GM19099 (cell line): ENCODE results near the gene SVEP1.

Experiments used
- POLR2A ChIP-seq: IDR thresholded peaks from 3 replicates; pipeline ENCODE4 v1.6.1; 2011; ENCODE audit warnings: low read depth; ENCODE audit not compliant: insufficient read length; ENCODE audit errors: extremely low read depth

SVEP1 gene

DNA sequence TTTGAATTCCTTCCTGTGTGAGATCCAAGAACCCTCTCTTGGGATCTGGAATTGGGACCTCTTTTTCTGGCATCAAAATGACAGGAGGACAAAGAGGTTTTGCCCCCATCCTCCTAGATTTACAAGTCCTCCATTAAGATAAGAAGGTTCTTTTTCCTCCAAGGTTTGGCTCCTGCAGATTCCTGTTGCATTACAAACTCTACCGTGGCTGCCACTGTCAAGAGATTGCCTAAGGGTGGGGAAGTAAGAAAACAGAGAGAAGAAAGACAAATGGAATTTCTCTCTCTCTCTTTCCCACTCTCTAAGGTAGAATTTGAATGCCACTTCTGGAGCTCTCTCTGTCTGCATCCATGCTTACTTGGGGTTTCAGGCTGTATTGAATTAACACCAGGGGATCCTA, 12.0 kb upstream of the SVEP1 start:
- no peak for TF ChIP-seq POLR2A

DNA sequence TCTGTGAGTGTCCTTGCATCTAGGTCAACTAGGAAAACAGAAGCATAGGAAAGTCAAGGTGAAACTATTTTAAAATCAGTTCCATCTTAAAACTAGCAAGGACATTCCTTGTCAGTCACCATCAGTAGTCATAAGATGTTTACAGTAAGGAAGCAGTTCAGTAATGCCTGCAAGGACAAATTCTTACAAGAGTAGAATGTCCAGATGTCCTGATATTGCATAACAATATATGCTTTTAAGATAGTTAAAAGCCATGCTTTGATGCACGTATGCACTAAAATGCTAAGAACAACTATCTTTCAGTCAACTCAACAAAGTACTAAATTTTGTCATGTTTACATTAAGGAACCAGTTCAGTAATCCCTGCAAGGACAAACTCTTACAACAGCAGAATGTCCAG, 11.3 kb upstream of the SVEP1 start:
- no peak for TF ChIP-seq POLR2A

DNA sequence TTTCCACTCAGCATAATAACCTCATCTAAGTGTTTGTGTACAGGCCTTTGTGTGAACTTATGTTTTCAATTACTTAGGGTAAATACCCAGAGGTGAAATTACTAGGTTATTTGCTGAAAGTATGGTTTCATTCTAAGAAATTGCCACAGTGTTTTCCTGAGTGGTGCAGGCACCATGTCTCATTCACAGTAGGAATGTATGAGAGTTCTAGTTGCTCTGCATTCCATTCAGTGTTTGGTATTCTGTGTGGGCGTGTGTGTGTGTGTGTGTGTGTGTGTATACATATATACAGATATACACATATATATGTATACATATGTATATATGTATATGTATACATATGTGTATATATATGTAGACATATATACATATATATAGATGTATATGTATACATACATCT, 8.8 kb upstream of the SVEP1 start:
- TF ChIP-seq POLR2A: no peak

DNA sequence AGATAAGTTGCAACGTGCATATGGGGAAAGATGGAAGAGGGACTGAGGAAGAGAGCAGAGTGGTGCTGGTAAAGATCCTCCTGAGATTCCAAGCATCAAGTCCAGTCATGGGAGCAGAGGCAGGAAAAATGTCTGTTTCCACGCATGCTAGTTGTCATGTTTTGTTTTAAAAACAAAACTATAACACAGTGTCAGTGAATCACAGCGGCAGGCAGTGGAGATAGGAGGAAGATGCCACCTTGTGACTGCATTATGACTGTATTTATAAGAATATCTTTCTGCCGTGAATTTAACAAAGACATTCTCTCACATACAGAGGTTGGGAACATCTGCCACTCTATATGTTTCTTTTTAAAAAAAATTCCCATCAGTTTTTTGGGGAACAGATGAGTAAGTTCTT, 3.7 kb upstream of the SVEP1 start:
- TF ChIP-seq POLR2A: no peak

DNA sequence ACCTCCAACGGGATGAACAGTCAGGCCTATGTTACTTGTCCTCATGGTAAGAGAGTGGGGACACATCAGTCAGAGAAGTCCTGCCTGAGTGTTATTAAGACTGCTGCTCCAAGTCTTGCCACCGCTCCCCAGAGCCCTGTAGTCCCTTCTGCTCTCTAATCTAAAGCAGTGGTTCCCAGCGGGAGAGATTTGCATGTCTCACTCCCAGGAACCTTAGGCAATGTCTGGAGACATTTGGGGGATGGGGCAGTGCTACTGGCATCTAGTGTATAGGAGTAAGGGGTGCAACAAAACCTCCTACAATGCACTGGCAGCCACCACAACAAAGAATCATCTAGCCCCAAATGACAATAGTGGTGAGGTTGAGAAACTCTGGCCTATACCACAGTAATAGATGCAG, 2.6 kb upstream of the SVEP1 start:
- TF ChIP-seq POLR2A: no peak

DNA sequence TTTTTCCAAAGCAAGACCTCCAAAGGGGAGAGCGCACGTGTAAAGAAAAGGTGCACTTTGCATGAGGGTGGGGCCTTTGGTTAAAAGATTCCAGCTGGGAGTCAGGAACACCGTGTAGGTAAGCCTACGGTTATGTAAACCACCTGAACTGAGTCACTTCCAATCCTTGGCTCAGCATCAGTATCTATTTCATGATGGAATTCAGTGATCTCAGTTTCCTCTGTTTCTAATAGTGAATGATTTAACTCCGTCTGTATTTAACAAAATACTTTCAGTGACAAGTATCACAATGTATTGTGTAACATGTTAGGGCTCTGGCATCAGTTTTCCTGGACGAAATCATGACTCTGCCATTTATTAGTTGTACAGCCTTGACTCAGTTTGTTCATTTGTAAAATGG, 1.3 kb upstream of the SVEP1 start:
- TF ChIP-seq POLR2A: no peak

DNA sequence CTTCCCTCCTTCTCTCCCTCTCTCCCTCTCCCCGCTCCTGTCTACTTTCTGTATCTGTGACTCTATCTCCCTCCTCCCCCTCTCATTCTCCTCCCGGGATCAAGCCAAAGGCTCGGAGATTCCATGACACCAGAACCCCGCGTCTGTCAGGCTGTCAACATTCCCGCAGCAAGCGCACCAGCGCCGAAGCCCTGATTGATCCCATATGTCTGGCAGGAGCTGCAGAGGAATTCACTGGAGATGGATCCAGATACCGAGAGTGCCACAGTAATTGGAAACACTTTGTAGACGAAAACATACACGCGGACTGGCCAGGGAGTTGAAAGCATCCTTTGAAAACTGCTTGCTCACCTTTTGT, 300 bp upstream of the SVEP1 start:
- no peak for TF ChIP-seq POLR2A

DNA sequence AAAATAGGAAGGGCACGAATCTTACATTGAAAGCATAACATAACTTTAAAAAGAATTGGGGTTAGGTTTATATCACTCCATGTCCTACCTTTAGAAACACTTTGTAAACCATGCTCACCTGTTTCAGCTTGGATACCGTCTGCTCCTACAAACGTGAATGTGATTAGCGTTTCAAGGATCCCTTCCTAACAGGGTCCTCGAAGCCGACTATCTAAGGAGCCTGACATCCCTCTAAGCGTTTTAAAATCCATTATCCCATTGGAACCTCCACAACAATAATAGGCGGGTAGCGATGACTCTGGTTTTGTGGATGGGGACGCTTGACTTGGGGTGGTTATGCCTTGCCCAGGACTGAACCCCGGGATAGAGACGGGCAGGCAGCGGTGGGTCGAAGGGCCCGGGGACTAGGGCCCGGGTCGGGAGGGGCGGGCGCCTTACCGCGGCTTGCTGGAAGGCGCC, 937 bp downstream of the SVEP1 start:
- no peak for TF ChIP-seq POLR2A

DNA sequence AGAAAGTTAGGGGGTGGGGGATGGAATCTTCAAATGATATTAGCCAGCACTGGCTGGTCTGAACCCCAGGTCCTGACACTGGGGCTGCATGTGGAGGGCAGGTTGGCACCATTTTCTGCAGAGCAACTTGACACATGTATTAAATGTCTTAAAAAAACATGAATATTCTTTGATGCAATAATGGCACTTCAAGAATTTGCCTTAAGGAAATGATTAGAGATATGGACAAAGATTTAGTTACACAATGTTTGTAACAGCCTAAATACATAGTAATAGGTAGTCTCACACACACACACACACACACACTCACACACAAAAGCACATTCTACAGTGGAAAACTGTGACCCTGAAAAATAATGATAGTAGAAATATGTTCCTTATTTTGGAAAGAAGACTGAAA, 3.6 kb downstream of the SVEP1 start:
- no peak for TF ChIP-seq POLR2A

DNA sequence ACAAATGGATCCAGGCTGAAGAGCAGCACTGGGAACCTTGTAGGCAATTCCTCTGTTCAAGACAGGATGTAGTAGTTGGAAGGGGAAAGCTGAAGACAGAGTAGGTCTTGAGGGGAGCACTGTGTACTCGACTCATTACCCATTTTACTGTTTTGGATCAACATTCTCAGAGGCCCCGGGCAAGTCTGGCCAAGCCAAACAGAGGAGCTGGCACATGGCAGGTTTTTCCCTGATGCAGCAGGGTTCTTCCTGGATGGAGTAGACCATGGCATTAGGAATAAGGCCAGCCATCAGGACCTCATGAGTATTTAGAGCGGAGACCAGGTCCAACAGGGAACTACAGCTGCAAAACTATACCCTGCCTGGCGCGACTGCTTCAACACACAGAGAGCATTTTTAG, 4.4 kb downstream of the SVEP1 start:
- TF ChIP-seq POLR2A: no peak

DNA sequence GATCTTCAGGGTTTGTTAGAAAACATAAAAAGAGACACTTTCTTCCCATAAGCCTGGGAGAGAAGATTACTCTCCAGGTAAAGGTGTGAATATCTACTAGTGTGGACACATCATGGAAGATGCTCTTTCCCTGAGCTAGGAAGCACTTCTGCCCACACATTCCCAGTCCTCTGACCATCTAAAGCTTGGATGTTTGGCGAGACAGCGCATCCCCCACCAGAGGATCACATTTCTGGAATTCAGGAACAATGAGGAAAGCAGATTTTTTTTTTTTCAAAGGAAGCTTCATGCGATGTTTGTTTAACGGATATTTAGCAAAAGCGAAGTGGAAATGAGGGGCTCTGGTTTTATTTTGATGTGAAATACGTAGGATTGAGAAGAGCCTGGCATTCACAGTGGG, 6.2 kb downstream of the SVEP1 start:
- no peak for TF ChIP-seq POLR2A

DNA sequence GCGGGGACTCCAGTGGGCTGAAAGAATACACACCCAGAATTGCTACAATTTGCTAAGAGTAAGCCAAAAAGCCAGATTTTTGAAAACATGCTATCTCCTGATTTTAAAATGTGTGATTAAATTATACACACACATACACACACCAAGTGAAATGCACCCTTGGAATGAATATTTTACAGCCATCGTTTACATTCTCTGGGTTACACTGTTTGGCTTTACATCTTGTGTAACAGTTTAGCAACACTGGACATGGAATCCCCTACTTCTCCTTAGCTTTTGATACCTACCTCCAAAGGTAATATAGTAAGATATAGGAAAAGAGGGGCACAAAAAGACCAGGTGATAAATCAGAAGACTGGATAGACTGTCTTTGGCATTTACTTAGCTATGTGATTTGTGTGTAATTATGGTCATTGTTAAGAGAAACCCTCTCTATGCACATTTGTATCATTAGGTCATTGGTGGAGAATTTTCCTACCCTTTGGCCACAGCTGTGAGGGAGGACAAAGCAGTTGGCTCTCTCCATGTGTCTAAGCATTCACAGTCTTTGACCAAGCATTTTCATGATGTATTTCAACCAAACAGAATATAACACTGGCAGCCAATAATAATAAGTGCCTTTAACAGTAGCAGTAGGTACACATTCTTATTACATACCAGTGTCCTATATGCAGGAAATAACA, 7.6 kb downstream of the SVEP1 start:
- TF ChIP-seq POLR2A: no peak

DNA sequence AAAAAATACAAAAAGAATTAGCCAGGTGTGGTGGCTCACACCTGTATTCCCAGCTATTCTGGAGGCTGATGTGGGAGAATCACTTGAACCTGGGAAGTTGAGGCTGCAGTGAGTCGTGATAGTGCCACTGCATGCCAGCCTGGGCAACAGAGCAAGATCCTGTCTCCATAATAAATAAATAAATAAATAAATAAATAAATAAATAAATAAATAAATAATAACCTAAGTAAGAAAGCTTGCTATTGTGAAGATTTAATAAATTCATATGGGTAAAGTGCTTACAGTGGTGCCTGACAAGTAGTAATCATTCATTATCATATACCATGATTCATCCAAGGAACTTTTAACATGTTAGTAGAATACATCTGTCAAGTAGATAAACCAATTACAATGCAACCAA, 13.4 kb downstream of the SVEP1 start:
- TF ChIP-seq POLR2A: no peak

DNA sequence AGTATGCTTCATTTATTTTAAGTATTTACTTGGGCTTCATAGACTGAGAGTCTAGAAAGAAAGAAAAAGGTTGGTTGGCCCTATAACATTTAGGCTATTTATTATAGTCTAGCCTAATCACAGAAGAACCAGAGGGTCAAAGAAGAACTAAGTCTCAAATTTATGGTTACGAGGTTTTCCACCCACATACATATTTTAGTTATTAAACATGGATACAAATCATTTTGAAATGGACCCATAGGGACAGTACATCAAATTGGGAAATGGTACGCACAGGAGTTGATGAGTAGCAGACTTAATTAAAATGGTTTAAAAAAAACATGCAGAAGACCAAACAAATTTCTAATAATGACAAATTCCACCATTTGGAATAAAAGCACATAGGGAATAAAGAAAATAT, 17.7 kb downstream of the SVEP1 start:
- TF ChIP-seq POLR2A: no peak

DNA sequence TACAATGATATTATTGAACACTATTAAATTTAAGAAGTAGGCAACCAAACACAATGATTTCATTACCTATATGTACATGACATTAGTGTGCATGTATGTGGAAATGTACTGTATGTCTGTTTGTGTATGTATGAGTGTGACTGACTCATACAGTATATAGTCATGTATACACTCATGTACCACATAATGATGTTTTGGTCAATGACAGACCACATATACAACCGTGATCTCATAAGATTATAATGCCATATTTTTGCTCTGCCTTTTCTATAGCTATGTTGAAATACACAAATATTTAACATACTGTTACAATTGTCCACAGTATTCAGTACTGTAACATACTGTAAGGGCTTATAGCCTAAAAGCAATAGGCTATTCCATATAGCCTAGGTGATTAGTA, 19.7 kb downstream of the SVEP1 start:
- no peak for TF ChIP-seq POLR2A

DNA sequence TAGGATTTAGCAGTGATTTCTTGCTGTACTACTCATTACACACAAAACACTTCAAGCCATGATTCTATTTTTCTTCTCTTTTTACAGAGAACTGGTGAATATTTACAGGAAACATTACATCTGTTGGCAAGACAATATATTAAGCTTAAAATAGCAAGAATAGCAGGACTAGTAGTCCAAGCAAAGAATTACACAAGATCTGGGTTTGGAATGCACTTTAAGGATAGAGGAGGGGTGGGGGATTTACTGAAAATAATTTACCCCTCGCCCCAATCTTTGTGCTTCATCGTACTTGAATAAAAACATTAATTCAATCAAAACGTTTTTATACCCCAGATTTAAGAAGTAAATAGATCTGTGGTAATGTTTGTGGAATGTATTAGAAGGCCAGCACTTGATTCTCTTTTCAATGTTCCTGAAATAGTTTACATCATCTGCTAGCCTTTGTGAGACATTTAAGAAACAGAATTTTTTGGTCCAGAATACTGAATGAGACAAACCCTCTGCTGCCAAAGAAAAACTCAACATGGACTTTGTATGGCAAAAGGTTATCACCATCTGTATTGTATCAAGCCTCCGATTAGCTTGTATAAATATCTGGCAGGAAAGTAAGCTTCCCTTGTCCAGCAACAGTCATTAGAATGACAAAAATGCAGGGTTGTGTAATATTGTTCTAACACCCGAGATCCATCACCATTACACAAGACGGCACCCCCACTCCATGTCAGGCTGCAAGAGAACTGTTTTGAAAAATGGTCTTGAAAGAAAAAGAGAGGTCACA, 23.8 kb downstream of the SVEP1 start:
- no peak for TF ChIP-seq POLR2A
